Left ventricle myocardium inferior (tissue), 1 donor: ENCODE measurements around the gene CLRN1. TPM values are rescaled to one million over a fixed set of nuclear protein-coding genes. Genes with fewer than 3 reads are reported as not detected.

Experiments used
- DNase-seq: peaks from one replicate; pipeline ENCODE4 v3.0.0-alpha.2; 2020
- H3K27ac ChIP-seq: fragments of 200-600 bp; replicated peaks from 2 replicates; pipeline ENCODE4 v1.8.0; 2021
- H3K27me3 ChIP-seq: fragments of 200-600 bp; 2 replicates; pipeline ENCODE4 v1.8.0; 2021; ENCODE audit warnings: low read depth
- H3K36me3 ChIP-seq: fragments of 200-600 bp; 2 replicates; pipeline ENCODE4 v1.8.0; 2021
- H3K4me1 ChIP-seq: fragments of 200-600 bp; 2 replicates; pipeline ENCODE4 v1.8.0; 2021
- H3K4me3 ChIP-seq: fragments of 200-600 bp; 2 replicates; pipeline ENCODE4 v1.8.0; 2021; ENCODE audit warnings: mild to moderate bottlenecking, moderate library complexity
- H3K9me3 ChIP-seq: fragments of 200-600 bp; replicated peaks from 2 replicates; pipeline ENCODE4 v1.8.0; 2021
- intact Hi-C: fragments of 100-400 bp; cut with micrococcal nuclease; formaldehyde crosslinking; loops from one replicate; pipeline ENCODE4 v1.11.0; 2022
- total RNA-seq: library from RNA; stranded (reverse); fragmentation: NEBNext Ultra II Directional; extraction: Animal tissue kit (Norgen Biotek cat#: 25700); gene quantifications from one replicate; pipeline ENCODE4 v1.2.1, GENCODE V29; 2021
- TF ChIP-seq, protein P1 (sequence below): fragments of 200-600 bp; IDR thresholded peaks from 2 replicates; pipeline ENCODE4 v1.8.0; 2021; ENCODE audit warnings: antibody characterized with exemption, mild to moderate bottlenecking, borderline replicate concordance
- donor health status: DM: no; HTN: yes; CAD: no; lungs with severe emphysema.

The CLRN1 gene
- total RNA-seq, 1 donor from 2014 or later, result not detected

DNA sequence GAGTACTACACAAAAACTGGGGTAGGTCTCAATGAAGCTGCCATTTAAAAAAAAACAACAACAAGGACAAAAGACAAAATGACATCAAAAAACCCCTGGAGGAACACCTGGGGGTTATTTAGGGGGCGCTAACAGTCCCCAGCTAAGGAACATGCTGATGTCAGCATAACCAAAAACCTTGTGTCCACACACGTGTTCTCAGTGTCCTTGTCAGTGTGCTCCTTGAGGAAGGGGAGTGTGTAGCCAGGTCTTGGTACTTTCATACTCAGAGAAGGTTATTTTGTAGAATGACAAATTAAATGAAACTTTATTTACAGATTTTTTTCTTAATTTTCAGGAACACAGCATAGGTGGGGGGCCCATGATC is 31.2 kb upstream of the CLRN1 start:
- TF ChIP-seq, protein P1, sequence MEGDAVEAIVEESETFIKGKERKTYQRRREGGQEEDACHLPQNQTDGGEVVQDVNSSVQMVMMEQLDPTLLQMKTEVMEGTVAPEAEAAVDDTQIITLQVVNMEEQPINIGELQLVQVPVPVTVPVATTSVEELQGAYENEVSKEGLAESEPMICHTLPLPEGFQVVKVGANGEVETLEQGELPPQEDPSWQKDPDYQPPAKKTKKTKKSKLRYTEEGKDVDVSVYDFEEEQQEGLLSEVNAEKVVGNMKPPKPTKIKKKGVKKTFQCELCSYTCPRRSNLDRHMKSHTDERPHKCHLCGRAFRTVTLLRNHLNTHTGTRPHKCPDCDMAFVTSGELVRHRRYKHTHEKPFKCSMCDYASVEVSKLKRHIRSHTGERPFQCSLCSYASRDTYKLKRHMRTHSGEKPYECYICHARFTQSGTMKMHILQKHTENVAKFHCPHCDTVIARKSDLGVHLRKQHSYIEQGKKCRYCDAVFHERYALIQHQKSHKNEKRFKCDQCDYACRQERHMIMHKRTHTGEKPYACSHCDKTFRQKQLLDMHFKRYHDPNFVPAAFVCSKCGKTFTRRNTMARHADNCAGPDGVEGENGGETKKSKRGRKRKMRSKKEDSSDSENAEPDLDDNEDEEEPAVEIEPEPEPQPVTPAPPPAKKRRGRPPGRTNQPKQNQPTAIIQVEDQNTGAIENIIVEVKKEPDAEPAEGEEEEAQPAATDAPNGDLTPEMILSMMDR, result no peak
- intact Hi-C loops, result no loop called here
- H3K4me1 ChIP-seq, result no peaks in the 10 kb centered on the region

DNA sequence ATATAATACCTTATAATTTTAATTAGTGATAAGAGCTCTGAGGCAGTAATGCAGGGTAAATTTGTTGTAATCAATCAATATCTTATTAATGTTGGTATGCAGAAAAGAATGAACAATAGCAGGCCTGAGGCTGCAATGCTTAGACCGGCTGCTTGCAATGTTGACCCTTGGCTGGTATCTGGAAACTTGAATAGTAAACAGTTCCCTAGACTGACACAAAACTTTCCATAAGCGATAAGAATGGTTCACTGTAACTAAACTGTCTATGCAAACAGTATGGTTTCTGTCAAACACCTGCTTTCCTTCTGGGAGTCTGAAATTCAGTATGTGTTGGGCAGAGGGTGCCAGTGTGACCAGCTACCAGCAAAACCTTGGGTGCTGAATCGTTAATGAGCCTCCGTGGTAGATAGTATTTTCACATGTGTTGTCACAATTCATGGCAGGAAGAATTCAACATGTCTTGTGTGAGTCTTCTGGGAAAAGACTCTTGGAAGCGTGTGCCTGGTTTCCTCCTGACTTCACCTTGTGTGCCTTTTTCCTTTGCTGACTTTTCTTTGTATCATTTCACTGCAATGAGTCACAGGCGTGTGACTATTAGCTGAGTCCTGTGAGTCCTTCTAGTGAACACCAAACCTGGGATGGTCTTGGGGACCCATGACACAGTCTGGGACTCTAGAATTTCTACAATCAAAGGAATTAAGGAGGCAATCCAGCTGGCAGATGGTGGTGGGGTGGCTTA is 30.7 kb upstream of the CLRN1 start:
- intact Hi-C loops, result no loop called here

More for the DNA sequence above, 31.2 kb upstream of the CLRN1 start:
- H3K4me3 ChIP-seq, result no peak overlapping the region
- no peak overlapping the region for H3K27ac ChIP-seq
- no peaks in the 10 kb centered on the region for H3K9me3 ChIP-seq
- H3K27me3 ChIP-seq, result no peaks in the 10 kb centered on the region
- DNase-seq, result no peak
- no peaks in the 10 kb centered on the region for H3K36me3 ChIP-seq

DNA sequence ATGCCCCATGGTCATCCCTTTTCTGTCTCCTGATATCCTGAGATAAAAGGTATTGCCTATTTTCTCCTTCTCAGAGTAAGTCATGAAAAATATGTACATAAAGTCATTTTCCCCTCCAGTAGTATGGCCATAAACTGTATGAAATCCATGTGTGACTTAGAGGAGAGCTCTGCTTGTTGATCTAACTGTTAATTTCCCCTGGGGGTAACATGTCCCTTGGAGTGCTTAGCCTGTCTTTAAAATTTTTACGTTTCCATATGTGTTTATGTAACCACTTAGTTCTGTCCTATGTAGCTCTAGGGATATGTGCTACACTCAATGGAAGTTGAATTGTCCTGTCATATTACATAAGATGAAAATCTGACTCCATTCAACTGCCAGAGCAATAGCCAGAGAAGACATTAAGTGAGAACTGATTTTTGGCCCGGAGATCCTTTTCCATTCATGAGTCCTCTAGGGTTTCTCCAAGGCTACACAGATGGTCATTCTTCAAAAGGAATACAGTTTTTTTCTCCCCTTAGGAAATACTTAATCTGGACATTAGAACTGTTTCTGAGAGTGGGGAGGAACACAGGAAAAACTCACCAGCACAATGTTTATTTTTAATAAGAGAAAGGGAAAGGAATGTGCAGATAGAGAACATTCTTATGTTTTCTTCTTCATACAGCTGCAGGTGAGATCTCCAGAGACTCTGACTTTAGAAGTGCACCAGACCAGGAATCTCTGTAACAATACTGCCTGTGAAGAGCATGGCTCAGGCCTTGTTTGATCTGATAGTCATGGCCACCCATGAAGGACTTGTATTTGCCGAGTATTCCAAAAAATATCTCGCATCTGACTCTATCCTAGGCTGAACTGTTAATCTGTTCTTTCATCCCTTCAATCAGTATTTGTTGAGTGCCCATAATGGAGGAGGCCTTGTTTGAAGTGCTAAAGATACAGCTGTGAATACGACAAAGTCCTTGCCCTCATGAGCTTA is 29.8 kb upstream of the CLRN1 start:
- TF ChIP-seq, protein P1, result no peak
- Histone ChIP-seq H3K27me3 (no peaks in the 10 kb centered on the region), H3K36me3 (no peaks in the 10 kb centered on the region), H3K4me3 (no peak overlapping the region), H3K4me1 (no peaks in the 10 kb centered on the region), H3K27ac (no peak overlapping the region), H3K9me3 (peaks cover 10% of the 10 kb centered on the region)
- no peak for DNase-seq
- intact Hi-C loops, result no loop called here

More for the DNA sequence above, 30.7 kb upstream of the CLRN1 start:
- H3K4me1 ChIP-seq, result no peaks in the 10 kb centered on the region
- H3K4me3 ChIP-seq, result no peak overlapping the region
- peaks cover 1% of the 10 kb centered on the region for H3K9me3 ChIP-seq
- DNase-seq, result no peak
- H3K27ac ChIP-seq, result no peak overlapping the region
- H3K36me3 ChIP-seq, result no peaks in the 10 kb centered on the region
- TF ChIP-seq, protein P1, result no peak
- H3K27me3 ChIP-seq, result no peaks in the 10 kb centered on the region

DNA sequence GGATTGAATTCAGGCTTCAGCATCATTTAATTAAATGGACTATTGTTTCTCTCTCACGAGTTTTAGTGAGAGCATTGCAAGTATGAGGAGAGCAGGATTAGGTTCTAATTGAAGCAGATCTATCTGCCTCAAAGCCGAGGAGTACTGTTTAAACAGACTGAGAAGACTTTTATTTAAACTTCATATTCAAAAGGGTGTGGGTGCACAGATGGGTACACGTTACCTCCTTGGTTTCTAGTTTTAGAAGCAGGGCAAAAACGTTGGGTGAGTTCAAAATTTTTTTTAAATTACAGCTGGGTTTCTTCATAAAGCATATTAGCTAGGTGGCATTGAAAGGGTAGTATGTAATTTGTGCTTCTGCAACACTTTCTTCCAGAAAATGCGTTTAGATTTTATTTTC is 26.5 kb upstream of the CLRN1 start:
- no peaks in the 10 kb centered on the region for H3K27me3 ChIP-seq
- intact Hi-C loops, result no loop called here
- no peak for DNase-seq
- no peak overlapping the region for H3K27ac ChIP-seq
- H3K4me1 ChIP-seq, result no peaks in the 10 kb centered on the region
- TF ChIP-seq, protein P1, result no peak
- peaks cover 17% of the 10 kb centered on the region for H3K9me3 ChIP-seq
- no peaks in the 10 kb centered on the region for H3K36me3 ChIP-seq
- H3K4me3 ChIP-seq, result no peak overlapping the region

DNA sequence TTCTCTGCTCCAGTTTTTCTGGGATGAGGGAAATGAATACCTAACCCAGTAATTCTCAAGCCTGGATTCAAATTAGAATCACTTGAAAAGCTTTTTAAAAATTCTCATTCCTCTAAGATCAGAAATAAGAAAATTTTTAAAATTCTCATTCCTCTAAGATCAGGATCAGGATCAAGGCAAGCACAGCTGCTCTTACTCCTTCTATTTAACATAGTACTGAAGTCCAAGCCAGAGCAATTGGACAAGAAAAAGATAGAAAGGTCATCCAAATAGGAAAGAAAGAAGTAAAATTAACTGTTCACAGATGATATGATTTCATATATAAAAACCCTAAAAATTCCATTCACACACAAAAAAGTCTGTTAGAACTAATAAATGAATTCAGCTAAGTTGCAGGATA is 24.2 kb upstream of the CLRN1 start:
- no peaks in the 10 kb centered on the region for H3K4me1 ChIP-seq
- TF ChIP-seq, protein P1, result no peak
- DNase-seq, result no peak
- peaks cover 7% of the 10 kb centered on the region for H3K27me3 ChIP-seq
- H3K27ac ChIP-seq, result no peak overlapping the region
- intact Hi-C loops, result no loop called here
- H3K36me3 ChIP-seq, result no peaks in the 10 kb centered on the region
- H3K4me3 ChIP-seq, result no peak overlapping the region
- H3K9me3 ChIP-seq, result peaks cover 23% of the 10 kb centered on the region
